Activated gamma-delta T cell (primary cell): Measurements from ENCODE around the gene SUGCT.
"Not testable (repeated sequence)": the region's sequence is repeated elsewhere in the genome, so short reads cannot be mapped to it uniquely, and the experiment has no call there.

Source experiments
- DNase-seq: peaks from one replicate; lab custom pipeline; 2025; lab: John Stamatoyannopoulos, UW

The SUGCT gene

DNA sequence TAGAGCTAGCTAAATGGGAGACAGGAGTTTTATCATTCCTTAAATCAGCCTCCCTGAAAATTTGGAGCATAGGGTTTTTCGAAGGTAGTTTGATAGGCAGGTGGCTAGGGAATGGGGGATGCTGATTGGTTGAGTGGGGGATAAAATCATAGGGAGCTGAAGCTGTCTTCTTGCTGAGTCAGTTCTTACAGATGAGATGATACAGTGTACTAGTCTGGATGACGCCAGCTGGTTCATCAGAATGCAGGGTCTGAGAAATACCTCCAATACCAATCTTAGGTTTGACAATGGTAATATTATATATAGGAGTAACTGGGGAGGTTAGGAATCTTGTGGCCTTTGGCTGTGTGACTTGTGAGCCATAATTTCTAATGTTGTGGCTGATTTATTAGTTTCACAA, 271.2 kb downstream of the SUGCT start:
- DNase-seq: no peak

- no peak for DNase-seq
Measured at GRCh38 chr7:40412323-40412722, 277.5 kb downstream of the SUGCT start.

DNA sequence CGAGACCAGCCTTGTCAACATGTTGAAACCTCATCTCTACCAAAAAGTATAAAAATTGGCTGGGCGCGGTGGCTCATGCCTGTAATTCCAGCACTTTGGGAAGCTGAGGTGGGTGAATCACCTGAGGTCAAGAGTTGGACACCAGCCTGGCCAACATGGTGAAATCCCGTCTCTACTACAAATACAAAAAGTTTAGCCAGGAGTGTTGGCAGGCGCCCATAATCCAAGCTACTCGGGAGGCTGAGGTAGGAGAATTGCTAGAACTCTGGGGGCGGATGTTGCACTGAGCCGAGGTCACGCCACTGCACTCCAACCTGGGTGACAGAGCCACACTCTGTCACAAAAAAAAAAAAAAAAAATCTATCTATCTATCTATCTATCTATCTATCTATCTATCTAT, 279.9 kb downstream of the SUGCT start:
- not testable (repeated sequence) for DNase-seq

DNA sequence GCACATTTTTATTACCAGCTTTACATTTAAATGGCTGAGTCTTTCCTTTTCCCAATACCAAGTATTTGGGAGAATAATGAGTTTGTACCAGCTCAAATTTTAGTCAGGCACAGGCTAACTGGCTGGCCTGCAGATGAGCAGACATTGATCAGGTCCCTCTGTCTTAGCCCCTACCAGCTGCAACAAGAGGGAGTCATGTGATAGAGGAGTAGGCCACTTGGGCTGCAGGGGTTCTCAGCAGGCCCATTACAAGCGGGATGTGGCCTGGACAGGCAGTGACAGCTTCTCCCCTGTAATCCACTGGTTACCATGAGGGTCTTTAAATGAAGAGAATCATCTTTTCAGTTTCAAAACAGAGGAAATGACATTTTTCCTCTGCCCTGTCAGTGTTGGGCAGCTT, 283.6 kb downstream of the SUGCT start:
- DNase-seq: no peak

- DNase-seq: no peak
Measured at GRCh38 chr7:40418983-40419382, 284.2 kb downstream of the SUGCT start.

GRCh38 chr7:40419806-40420205, 285.0 kb downstream of the SUGCT start:
- DNase-seq: no peak

DNA sequence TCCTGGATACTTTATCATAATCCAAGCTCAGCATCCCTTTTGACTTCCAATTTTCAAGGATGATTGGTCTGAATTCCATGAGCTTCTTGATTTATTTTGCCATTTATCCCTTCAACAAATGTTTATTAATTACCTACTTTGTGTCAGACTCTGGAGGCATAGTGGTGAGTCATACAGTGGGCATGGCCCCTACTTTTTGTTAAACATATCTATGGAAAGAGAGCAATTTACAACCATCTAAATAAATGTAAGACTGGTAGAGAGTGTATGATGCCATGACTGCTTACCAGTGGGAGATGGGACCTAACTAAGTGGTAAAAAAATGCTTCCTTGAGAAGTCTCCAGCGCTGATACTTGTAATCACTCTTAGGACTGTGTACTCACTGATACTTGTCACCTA, 286.6 kb downstream of the SUGCT start:
- no peak for DNase-seq

GRCh38 chr7:40425696-40426095, 290.9 kb downstream of the SUGCT start:
- DNase-seq: no peak

GRCh38 chr7:40428421-40428820, 293.6 kb downstream of the SUGCT start:
- no peak for DNase-seq

- no peak for DNase-seq
Measured at GRCh38 chr7:40429826-40430225, 295.0 kb downstream of the SUGCT start.

DNA sequence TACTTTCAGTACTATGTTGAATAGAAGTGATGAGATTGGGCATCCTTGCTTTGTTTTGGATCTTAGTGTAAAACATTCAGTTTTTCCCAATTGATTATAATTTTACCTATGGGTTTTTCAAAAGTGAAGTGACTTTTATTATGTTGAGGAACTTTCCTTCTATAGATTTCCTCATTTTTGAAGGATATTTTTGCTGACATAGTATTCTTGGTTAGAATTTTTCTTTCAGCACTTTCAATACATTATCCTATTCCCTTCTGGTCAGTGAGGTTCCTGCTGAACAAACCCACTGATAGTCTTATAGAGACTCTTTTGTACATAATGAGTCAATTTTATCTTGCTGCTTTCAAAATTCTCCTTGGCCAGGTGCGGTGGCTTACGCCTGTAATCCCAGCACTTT, 297.2 kb downstream of the SUGCT start:
- DNase-seq: no peak

- DNase-seq: no peak
Measured at GRCh38 chr7:40436710-40437109, 301.9 kb downstream of the SUGCT start.

DNA sequence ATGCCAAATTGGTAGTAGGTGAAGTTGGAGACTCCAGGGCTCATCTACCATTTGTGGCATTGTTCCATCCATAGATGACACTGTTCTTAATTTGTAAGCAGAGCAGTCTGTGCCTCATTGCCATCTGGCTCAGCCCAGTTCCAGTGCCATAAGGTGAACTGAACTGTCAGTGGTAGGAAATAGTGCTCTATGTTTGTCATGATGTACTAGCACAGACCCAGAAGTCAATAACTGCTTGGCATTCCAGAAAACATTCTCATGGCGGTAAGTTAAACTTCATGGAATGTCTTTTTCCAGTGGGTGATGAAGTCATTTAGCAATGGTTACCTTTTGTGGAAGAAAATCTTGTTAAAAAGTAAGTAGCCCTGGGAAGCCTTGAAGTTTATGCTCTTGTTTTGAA, 302.7 kb downstream of the SUGCT start:
- no peak for DNase-seq

GRCh38 chr7:40437936-40438634, 303.3 kb downstream of the SUGCT start:
- DNase-seq: no peak

DNA sequence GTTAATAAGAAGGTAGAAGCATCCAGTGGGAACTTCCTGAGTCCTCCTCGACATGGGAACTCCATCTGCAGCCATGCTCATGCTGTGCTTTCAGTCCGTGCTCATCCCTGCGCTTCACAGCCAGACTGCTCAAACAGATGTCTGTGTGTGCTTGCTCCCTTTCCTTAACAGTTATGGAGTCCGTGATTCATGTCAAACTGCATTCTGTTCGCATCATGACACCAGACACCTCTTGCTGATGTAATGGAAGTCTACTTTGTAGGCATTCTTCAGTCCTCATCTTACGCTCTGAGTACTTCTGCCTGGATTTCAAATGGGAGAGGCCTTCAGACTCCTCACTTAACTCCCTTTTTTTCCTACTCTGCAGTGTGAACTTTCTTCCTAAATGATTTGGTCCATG, 304.9 kb downstream of the SUGCT start:
- DNase-seq: no peak

- no peak for DNase-seq
Measured at GRCh38 chr7:40447345-40447744, 312.5 kb downstream of the SUGCT start.

GRCh38 chr7:40455485-40455884, 320.7 kb downstream of the SUGCT start:
- no peak for DNase-seq

- DNase-seq: no peak
Measured at GRCh38 chr7:40457776-40458480, 323.1 kb downstream of the SUGCT start.

GRCh38 chr7:40463446-40463845, 328.6 kb downstream of the SUGCT start:
- no peak for DNase-seq

- DNase-seq: no peak
Measured at GRCh38 chr7:40468891-40469864, 334.4 kb downstream of the SUGCT start.

GRCh38 chr7:40470091-40470592, 335.3 kb downstream of the SUGCT start:
- no peak for DNase-seq

DNA sequence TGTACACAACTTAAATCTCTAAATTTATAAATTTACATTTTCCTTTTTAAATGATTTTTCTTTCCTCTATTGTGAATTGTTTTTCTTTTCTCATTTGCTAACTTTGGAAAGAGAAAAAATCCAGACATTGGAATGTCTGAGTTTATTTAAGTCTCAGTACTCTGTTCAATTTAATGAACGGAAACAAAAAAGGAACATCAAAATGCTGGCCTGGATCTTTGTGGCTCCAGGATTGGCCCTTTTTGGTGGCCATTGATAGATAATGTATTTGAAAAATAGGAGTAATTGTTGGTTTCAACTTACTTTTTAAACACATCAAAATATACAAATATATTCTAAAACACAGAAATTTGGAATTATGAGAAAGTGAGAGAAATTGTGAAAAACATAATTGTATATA, 336.0 kb downstream of the SUGCT start:
- no peak for DNase-seq
